OCI-LY1 (cell line): ENCODE measurements around the gene GABRP.

Experiments
- H2AFZ ChIP-seq: fragments of 200-600 bp; sonication (generic), shearing (Covaris generic); 2 replicates; pipeline ENCODE4 v1.6.0; 2014; ENCODE audit warnings: antibody characterized with exemption, mild to moderate bottlenecking, low read length
- H3F3A ChIP-seq: fragments of 200-600 bp; sonication (generic), shearing (Covaris generic); 2 replicates; pipeline ENCODE4 v1.6.0; 2014; ENCODE audit warnings: mild to moderate bottlenecking, antibody characterized with exemption, low read length, moderate library complexity; ENCODE audit not compliant: insufficient read depth
- H3K27ac ChIP-seq: fragments of 200-600 bp; sonication (generic); 2 replicates; pipeline ENCODE4 v1.5.1; 2014; ENCODE audit warnings: low read length, mixed run types, mild to moderate bottlenecking, low read depth; ENCODE audit not compliant: poor library complexity, severe bottlenecking
- H3K27me3 ChIP-seq: fragments of 200-600 bp; sonication (generic); 2 replicates; pipeline ENCODE4 v1.6.0; 2014; ENCODE audit warnings: antibody characterized with exemption, mild to moderate bottlenecking, low read length, moderate library complexity; ENCODE audit not compliant: insufficient read depth
- H3K36me3 ChIP-seq: fragments of 200-600 bp; sonication (generic); 2 replicates; pipeline ENCODE4 v1.6.1; 2014; ENCODE audit warnings: mild to moderate bottlenecking, antibody characterized with exemption, low read length, moderate library complexity, mixed read lengths; ENCODE audit not compliant: insufficient read depth
- H3K4me1 ChIP-seq: fragments of 200-600 bp; sonication (generic); 2 replicates; pipeline ENCODE4 v1.5.1; 2014; ENCODE audit warnings: mild to moderate bottlenecking, low read length, moderate library complexity; ENCODE audit not compliant: insufficient read depth, severe bottlenecking
- H3K4me2 ChIP-seq: fragments of 200-600 bp; sonication (generic), shearing (Covaris generic); 2 replicates; pipeline ENCODE4 v1.6.1; 2014; ENCODE audit warnings: low read length
- H3K4me3 ChIP-seq: fragments of 200-600 bp; sonication (generic); 2 replicates; pipeline ENCODE4 v1.5.1; 2014; ENCODE audit warnings: low read length, low read depth, mild to moderate bottlenecking, mixed read lengths; ENCODE audit not compliant: poor library complexity, severe bottlenecking
- H3K79me2 ChIP-seq: fragments of 200-600 bp; shearing (Covaris generic); 2 replicates; pipeline ENCODE4 v1.6.1; 2016; ENCODE audit warnings: mixed run types, low read length, mixed read lengths; ENCODE audit not compliant: insufficient read depth
- H3K9ac ChIP-seq: fragments of 200-600 bp; sonication (generic), shearing (Covaris generic); 2 replicates; pipeline ENCODE4 v1.6.1; 2014; ENCODE audit warnings: mild to moderate bottlenecking, low read length, mixed read lengths
- H3K9me2 ChIP-seq: fragments of 200-600 bp; sonication (generic), shearing (Covaris generic); 2 replicates; pipeline ENCODE4 v1.6.1; 2014; ENCODE audit warnings: low read depth, mild to moderate bottlenecking, low read length, mixed read lengths
- H3K9me3 ChIP-seq: fragments of 200-600 bp; shearing (Covaris generic); 2 replicates; pipeline ENCODE4 v1.6.1; 2014; ENCODE audit warnings: low read length, mixed read lengths
- H4K20me1 ChIP-seq: fragments of 200-600 bp; sonication (generic), shearing (Covaris generic); 2 replicates; pipeline ENCODE4 v1.6.0; 2016; ENCODE audit warnings: mild to moderate bottlenecking, low read length; ENCODE audit not compliant: insufficient read depth
- EZH2 ChIP-seq: fragments of 200-600 bp; sonication (generic), shearing (Covaris generic); IDR thresholded peaks from 2 replicates; pipeline ENCODE4 v1.8.0; 2017; ENCODE audit warnings: borderline replicate concordance, mixed run types, mild to moderate bottlenecking, antibody characterized with exemption, low read length, moderate library complexity, mixed read lengths
- TF ChIP-seq, protein P1 (sequence below): fragments of 200-600 bp; sonication (generic), shearing (Covaris generic); IDR thresholded peaks from 2 replicates; pipeline ENCODE4 v1.5.1; 2017; ENCODE audit warnings: mild to moderate bottlenecking, antibody characterized with exemption, low read length, moderate library complexity, mixed read lengths

GABRP gene

DNA sequence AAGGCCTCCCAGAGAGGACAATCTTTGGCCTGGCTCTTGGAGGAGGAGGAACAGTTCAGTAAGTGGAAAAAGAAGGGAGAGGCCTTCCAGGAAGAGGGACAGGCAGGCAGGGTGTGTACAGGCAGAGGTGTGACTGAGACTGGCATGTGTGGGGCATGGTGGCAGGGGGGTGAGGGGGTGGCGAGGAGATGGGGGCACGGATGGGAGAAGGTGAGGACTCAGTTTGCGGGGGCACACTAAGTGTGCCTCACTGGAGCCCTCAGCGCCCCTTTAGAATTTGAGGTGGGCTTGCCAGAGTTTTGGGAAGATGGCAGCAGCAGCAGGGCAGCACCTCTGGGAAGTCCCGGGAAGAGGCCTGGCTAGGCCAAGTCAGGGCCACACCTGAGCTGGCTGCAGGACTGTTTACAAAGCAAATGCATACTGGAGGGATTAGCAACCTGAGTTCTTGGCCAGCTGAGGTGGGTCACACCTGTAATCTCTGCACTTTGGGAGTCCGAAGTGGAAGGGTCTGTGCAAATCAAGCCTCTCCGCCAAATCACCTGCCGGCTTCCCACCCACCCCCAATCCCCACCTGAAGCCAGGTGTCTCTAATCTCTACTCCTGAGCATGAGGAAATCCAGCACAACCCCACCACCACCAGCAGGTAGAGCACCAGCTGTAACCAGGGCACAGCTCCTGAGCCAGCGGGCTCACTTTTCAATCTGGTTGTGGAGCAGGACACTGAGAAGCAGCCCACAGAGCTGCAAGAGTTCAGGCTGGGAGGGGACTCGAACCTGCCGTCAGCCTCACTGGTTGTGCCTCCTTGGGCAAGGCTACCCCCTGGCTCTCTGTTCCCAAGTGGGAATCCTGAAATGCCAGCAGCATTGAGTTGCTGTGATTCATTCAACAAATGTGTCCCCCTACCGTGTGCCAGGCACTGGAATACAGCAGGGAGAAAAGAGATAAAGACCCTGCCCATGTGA is 10.2 kb upstream of the GABRP start:
- no peaks in the 10 kb centered on the region for H3K36me3 ChIP-seq
- H3K9me2 ChIP-seq = no peaks in the 10 kb centered on the region
- no peak overlapping the region for H2AFZ ChIP-seq
- H3K4me2 ChIP-seq = no peak overlapping the region
- H4K20me1 ChIP-seq = no peaks in the 10 kb centered on the region
- H3K27me3 ChIP-seq = no peaks in the 10 kb centered on the region
- no peak overlapping the region for H3K27ac ChIP-seq
- no peak overlapping the region for H3K9ac ChIP-seq
- no peaks in the 10 kb centered on the region for H3K79me2 ChIP-seq
- H3K4me1 ChIP-seq = no peaks in the 10 kb centered on the region
- no peak overlapping the region for H3K4me3 ChIP-seq
- no peaks in the 10 kb centered on the region for H3F3A ChIP-seq
- TF ChIP-seq, protein P1, sequence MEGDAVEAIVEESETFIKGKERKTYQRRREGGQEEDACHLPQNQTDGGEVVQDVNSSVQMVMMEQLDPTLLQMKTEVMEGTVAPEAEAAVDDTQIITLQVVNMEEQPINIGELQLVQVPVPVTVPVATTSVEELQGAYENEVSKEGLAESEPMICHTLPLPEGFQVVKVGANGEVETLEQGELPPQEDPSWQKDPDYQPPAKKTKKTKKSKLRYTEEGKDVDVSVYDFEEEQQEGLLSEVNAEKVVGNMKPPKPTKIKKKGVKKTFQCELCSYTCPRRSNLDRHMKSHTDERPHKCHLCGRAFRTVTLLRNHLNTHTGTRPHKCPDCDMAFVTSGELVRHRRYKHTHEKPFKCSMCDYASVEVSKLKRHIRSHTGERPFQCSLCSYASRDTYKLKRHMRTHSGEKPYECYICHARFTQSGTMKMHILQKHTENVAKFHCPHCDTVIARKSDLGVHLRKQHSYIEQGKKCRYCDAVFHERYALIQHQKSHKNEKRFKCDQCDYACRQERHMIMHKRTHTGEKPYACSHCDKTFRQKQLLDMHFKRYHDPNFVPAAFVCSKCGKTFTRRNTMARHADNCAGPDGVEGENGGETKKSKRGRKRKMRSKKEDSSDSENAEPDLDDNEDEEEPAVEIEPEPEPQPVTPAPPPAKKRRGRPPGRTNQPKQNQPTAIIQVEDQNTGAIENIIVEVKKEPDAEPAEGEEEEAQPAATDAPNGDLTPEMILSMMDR = no peak
- TF ChIP-seq EZH2 = no peak
- no peaks in the 10 kb centered on the region for H3K9me3 ChIP-seq

DNA sequence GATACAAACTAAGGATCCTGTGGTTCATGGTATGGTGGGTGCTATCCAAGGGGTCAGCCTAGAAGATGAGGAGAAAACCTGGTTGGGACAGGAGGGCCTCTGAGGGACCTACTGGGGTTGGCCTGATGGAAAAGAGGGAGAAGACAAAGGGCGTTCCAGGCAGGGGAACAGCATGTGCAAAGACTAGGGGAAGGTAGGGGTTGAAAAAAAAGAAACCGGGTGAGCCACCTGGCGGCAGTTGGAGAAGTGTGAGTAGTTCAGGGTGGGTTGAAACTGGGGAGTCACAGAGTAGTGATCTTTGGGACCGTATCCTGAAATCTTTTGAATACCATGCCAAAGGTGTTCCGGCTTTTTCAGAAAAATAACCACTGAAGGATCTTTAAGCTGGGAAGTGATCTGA is 8.7 kb upstream of the GABRP start:
- TF ChIP-seq EZH2 = no peak
- TF ChIP-seq, protein P1 = peak; percentile 13; the same call in 1 of the 2 replicates
- H3K79me2 ChIP-seq = no peaks in the 10 kb centered on the region
- H3K4me3 ChIP-seq = no peak overlapping the region

GRCh38 chr5:170781946-170782345 is 1.6 kb upstream of the GABRP start:
- Histone ChIP-seq H3K36me3 (no peaks in the 10 kb centered on the region), H3K27ac (no peak overlapping the region), H3K4me2 (no peak overlapping the region), H3K4me1 (no peaks in the 10 kb centered on the region), H3K79me2 (no peaks in the 10 kb centered on the region), H3K27me3 (peaks cover 4% of the 10 kb centered on the region; the same call in 1 of the 2 replicates), H3K9me3 (no peaks in the 10 kb centered on the region), H3K4me3 (no peak overlapping the region), H3F3A (no peaks in the 10 kb centered on the region), H2AFZ (no peak overlapping the region), H3K9ac (no peak overlapping the region), H3K9me2 (no peaks in the 10 kb centered on the region), H4K20me1 (no peaks in the 10 kb centered on the region)
- TF ChIP-seq, protein P1 = no peak
- no peak for TF ChIP-seq EZH2

More for the DNA sequence above, 8.7 kb upstream of the GABRP start:
- Histone ChIP-seq H4K20me1 (no peaks in the 10 kb centered on the region), H3K27me3 (no peaks in the 10 kb centered on the region), H3K9me3 (no peaks in the 10 kb centered on the region), H3K9ac (no peak overlapping the region), H3K9me2 (no peaks in the 10 kb centered on the region), H3K36me3 (no peaks in the 10 kb centered on the region), H2AFZ (no peak overlapping the region), H3K4me2 (no peak overlapping the region), H3F3A (no peaks in the 10 kb centered on the region), H3K27ac (no peak overlapping the region), H3K4me1 (no peaks in the 10 kb centered on the region)
